A549 (cell line): Measurements from ENCODE around the gene NEURL3. TPM values are rescaled to one million over a fixed set of nuclear protein-coding genes. Genes with fewer than 3 reads are reported as not detected.

Experiments used
- ATAC-seq, 2 experiments: fragments of 200-7000 bp in 1 of 2; fragments of >200 bp in 1 of 2; cut with Nextera tagmentation in 1 of 2; cut with Tn5 transposase in 1 of 2; 3 replicates each; pipeline versions ENCODE4 v1.8.0 to v1.9.1; 2018 to 2020; ENCODE audit warnings: mild to moderate bottlenecking in 1 of 2, moderate library complexity in 1 of 2
- CTCF ChIA-PET: fragments of 300-600 bp; sonication (Branson Sonifier 250); formaldehyde crosslinking; extraction: SDS; loops from one replicate; lab custom pipeline; 2021; ENCODE audit warnings: antibody characterized with exemption, inconsistent platforms; lab: Yijun Ruan, JAX
- POLR2A ChIA-PET: fragments of 350-600 bp; formaldehyde crosslinking; extraction: SDS; loops from one replicate; lab custom pipeline; 2021; ENCODE audit warnings: antibody characterized with exemption, inconsistent platforms; lab: Yijun Ruan, JAX
- DNase-seq, 2 experiments: peaks; one replicate each; pipeline versions ENCODE4 v3.0.0 to v3.0.0-alpha.2; 2011 to 2016; ENCODE audit warnings: low read depth in 1 of 2, low spot score in 1 of 2
- FAIRE-seq: peaks from 2 replicates; lab custom pipeline; 2011; peaks lifted over from hg19 to GRCh38; lab: Jason Lieb, UNC
- H3K27ac ChIP-seq, 2 experiments: fragments of >200 bp; sonication (Bioruptor Twin); formaldehyde crosslinking; 3 replicates each; pipeline ENCODE4 v1.5.1; 2016 to 2017
- H3K4me1 ChIP-seq: fragments of >200 bp; sonication (Bioruptor Twin); formaldehyde crosslinking; 3 replicates; pipeline ENCODE4 v1.6.1; 2016
- H3K4me2 ChIP-seq: fragments of >200 bp; sonication (Bioruptor Twin); formaldehyde crosslinking; 3 replicates; pipeline ENCODE4 v1.6.1; 2016
- H3K4me3 ChIP-seq: fragments of >200 bp; sonication (Bioruptor Twin); formaldehyde crosslinking; 3 replicates; pipeline ENCODE4 v1.5.1; 2016
- H3K9me3 ChIP-seq: fragments of >200 bp; sonication (Bioruptor Twin); formaldehyde crosslinking; 3 replicates; pipeline ENCODE4 v1.6.1; 2016
- EP300 ChIP-seq, 2 experiments: fragments of >200 bp; sonication (Bioruptor Twin); formaldehyde crosslinking; IDR thresholded peaks; 2 replicates in 1 of 2; 3 replicates in 1 of 2; pipeline ENCODE4 v1.6.1; 2016 to 2017
- GATA3 ChIP-seq: IDR thresholded peaks from 2 replicates; pipeline ENCODE4 v1.6.1; 2012; ENCODE audit warnings: borderline replicate concordance
- HDAC2 ChIP-seq: fragments of 200-600 bp; sonication (generic); IDR thresholded peaks from 2 replicates; pipeline ENCODE4 v1.6.1; 2016
- HMGXB4 ChIP-seq: fragments of 250-450 bp; sonication (Bioruptor Pico); IDR thresholded peaks from 2 replicates; pipeline ENCODE4 v1.5.0; 2021; ENCODE audit warnings: mild to moderate bottlenecking, moderate library complexity, borderline replicate concordance
- HOXB13 ChIP-seq: fragments of 250-450 bp; sonication (Bioruptor Pico); IDR thresholded peaks from 2 replicates; pipeline ENCODE4 v1.5.0; 2020; ENCODE audit warnings: low read depth, mild to moderate bottlenecking, moderate library complexity
- JUN ChIP-seq, 2 experiments: fragments of >200 bp; sonication (Bioruptor Twin); formaldehyde crosslinking; IDR thresholded peaks; 2 replicates in 1 of 2; 3 replicates in 1 of 2; pipeline ENCODE4 v1.6.1; 2016 to 2017
- MAZ ChIP-seq: fragments of 150-350 bp; IDR thresholded peaks from 2 replicates; pipeline ENCODE4 v1.6.1; 2014; ENCODE audit warnings: antibody characterized with exemption, low read depth, low read length, borderline replicate concordance
- MYC ChIP-seq: IDR thresholded peaks from 2 replicates; pipeline ENCODE4 v1.6.1; 2012; ENCODE audit warnings: mild to moderate bottlenecking, inconsistent platforms, low read length, improper control_type of control experiment, borderline replicate concordance
- REST ChIP-seq: fragments of 200-600 bp; sonication (generic); IDR thresholded peaks from 2 replicates; pipeline ENCODE4 v1.6.1; 2016; ENCODE audit warnings: antibody characterized with exemption, mild to moderate bottlenecking, moderate library complexity
- SMC3 ChIP-seq: fragments of >200 bp; sonication (Bioruptor Twin); formaldehyde crosslinking; IDR thresholded peaks from 3 replicates; pipeline ENCODE4 v1.6.1; 2018; ENCODE audit warnings: inconsistent platforms
- SREBF2 ChIP-seq: fragments of 450-650 bp; IDR thresholded peaks from 2 replicates; pipeline ENCODE4 v1.6.1; 2014; ENCODE audit warnings: mild to moderate bottlenecking, moderate library complexity
- TP53 ChIP-seq: fragments of 250-450 bp; sonication (Bioruptor Pico); IDR thresholded peaks from 2 replicates; pipeline ENCODE4 v1.5.0; 2021; ENCODE audit warnings: mild to moderate bottlenecking, moderate library complexity
- ZNF302 ChIP-seq: fragments of 250-450 bp; sonication (Bioruptor Pico); IDR thresholded peaks from 2 replicates; pipeline ENCODE4 v1.9.0; 2021; ENCODE audit warnings: inconsistent platforms, mild to moderate bottlenecking, moderate library complexity
- WGBS: methylation state at CpG from one replicate; pipeline ENCODE4 v1.1.6; 2017; ENCODE audit errors: missing lambda C conversion rate; 5-methylcytosine and 5-hydroxymethylcytosine counted together
- polyA plus RNA-seq, 4 experiments: library from polyadenylated mRNA; depleted of rRNA in 3 of 4; stranded (reverse); fragments of >200 nt; fragmentation: RNase III in 1 of 4; extraction: RNeasy Plus Mini Kit Qiagen cat#74134 plus additional on column Dnase treatment in 1 of 4; gene quantifications; 2 replicates in 3 of 4; 3 replicates in 1 of 4; pipeline ENCODE4 v1.2.3, GENCODE V29; 2011 to 2017
- TF ChIP-seq, protein P1 (sequence below): fragments of 250-450 bp; sonication (Bioruptor Pico); IDR thresholded peaks from 2 replicates; pipeline ENCODE4 v1.5.0; 2020; ENCODE audit warnings: low read depth, mild to moderate bottlenecking, moderate library complexity
- TF ChIP-seq, protein P2 (sequence below): IDR thresholded peaks from 2 replicates; pipeline ENCODE4 v1.6.1; 2012
- TF ChIP-seq, protein P3 (sequence below): fragments of 150-350 bp; IDR thresholded peaks from 2 replicates; pipeline ENCODE4 v1.6.1; 2014; ENCODE audit warnings: low read depth, mild to moderate bottlenecking, low read length
- TF ChIP-seq, protein P4 (sequence below): fragments of >200 bp; sonication (Bioruptor Twin); formaldehyde crosslinking; IDR thresholded peaks from 3 replicates; pipeline ENCODE4 v1.6.1; 2016

NEURL3 gene
- polyA plus RNA-seq, 2 of the 4 experiments (the other 2 are of a cell fraction) = 0.28 to 0.44 TPM

DNA sequence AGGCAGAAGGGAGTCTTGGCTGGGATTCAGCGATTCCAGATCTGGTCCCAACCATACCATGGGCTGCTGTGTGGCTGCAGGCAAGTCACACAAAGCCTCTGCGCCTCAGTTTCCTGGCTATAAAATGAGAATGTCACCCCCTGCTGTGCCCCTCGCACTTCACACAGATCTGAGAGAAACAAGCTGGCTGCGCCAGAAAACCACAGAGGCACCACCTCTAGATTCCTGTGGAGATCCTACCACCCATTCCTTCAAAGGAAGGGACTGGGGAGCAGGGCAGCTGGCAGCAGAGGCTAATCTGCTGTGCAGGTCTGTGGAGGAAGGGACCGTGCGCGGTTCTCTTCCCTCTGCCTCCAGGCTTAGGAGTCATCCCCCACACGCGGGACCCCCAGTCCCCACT, 19.8 kb downstream of the NEURL3 start (continued):
- TF ChIP-seq REST = no peak
- TF ChIP-seq, protein P1, sequence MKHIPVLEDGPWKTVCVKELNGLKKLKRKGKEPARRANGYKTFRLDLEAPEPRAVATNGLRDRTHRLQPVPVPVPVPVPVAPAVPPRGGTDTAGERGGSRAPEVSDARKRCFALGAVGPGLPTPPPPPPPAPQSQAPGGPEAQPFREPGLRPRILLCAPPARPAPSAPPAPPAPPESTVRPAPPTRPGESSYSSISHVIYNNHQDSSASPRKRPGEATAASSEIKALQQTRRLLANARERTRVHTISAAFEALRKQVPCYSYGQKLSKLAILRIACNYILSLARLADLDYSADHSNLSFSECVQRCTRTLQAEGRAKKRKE = no peak
- TF ChIP-seq HOXB13 (CRISPR knock-in tag) = no peak
- no peak for TF ChIP-seq TP53 (CRISPR knock-in tag)
- no peak for TF ChIP-seq MYC
- TF ChIP-seq JUN (IDR thresholded peaks at IDR 0.05) = no peak
- TF ChIP-seq, protein P2, sequence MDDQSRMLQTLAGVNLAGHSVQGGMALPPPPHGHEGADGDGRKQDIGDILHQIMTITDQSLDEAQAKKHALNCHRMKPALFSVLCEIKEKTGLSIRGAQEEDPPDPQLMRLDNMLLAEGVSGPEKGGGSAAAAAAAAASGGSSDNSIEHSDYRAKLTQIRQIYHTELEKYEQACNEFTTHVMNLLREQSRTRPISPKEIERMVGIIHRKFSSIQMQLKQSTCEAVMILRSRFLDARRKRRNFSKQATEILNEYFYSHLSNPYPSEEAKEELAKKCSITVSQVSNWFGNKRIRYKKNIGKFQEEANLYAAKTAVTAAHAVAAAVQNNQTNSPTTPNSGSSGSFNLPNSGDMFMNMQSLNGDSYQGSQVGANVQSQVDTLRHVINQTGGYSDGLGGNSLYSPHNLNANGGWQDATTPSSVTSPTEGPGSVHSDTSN = no peak
- no peak for TF ChIP-seq HMGXB4 (CRISPR knock-in tag)

DNA sequence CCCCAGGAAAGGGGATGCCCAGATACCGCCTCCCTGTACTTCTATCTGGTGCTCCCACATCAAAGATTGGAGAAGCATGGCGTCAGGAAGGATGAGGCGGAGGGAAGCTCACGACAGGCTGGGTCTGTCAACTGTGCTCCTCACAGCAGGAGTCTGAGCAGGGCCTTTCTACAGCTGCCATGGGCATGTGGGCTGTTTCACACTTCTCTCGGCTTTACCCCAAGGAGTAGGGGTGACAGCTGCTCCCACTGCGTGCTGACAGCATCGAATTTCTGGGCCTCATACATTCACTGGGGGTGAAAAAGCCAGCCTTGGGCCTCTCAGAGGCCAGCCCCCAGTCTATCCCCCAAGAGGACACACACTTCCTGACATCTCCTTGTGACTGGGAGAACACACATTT, 21.1 kb downstream of the NEURL3 start:
- H3K4me3 ChIP-seq = no peak overlapping the region
- CTCF ChIA-PET = interaction anchor here (0.7 to 1.7 kb wide), 6 partner anchors 10 to 93 kb away, joined by 3 to 10 read pairs (median 4); no protein-coding TSS in a partner anchor
- ATAC-seq (no peak; a peak in 1 of 6 replicates), DNase-seq (no peak), FAIRE-seq (no peak)
- H3K27ac ChIP-seq = no peak overlapping the region
- WGBS = 69% methylated on average over 7 of the region's 7 CpGs
- no peaks in the 10 kb centered on the region for H3K4me1 ChIP-seq
- POLR2A ChIA-PET = no interaction called here
- TF ChIP-seq HDAC2 (no peak), EP300 (IDR thresholded peaks at IDR 0.05) (no peak), ZNF302 (CRISPR knock-in tag) (no peak), SREBF2 (no peak), GATA3 (no peak), SMC3 (no peak), MYC (no peak), MAZ (no peak)
- TF ChIP-seq, protein P1 = no peak
- TF ChIP-seq, protein P3, sequence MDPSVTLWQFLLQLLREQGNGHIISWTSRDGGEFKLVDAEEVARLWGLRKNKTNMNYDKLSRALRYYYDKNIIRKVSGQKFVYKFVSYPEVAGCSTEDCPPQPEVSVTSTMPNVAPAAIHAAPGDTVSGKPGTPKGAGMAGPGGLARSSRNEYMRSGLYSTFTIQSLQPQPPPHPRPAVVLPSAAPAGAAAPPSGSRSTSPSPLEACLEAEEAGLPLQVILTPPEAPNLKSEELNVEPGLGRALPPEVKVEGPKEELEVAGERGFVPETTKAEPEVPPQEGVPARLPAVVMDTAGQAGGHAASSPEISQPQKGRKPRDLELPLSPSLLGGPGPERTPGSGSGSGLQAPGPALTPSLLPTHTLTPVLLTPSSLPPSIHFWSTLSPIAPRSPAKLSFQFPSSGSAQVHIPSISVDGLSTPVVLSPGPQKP = no peak
- TF ChIP-seq, protein P4, sequence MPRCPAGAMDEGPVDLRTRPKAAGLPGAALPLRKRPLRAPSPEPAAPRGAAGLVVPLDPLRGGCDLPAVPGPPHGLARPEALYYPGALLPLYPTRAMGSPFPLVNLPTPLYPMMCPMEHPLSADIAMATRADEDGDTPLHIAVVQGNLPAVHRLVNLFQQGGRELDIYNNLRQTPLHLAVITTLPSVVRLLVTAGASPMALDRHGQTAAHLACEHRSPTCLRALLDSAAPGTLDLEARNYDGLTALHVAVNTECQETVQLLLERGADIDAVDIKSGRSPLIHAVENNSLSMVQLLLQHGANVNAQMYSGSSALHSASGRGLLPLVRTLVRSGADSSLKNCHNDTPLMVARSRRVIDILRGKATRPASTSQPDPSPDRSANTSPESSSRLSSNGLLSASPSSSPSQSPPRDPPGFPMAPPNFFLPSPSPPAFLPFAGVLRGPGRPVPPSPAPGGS = no peak
- H3K9me3 ChIP-seq = peaks cover 10% of the 10 kb centered on the region
- H3K4me2 ChIP-seq = no peak overlapping the region
